Thoracic aorta (tissue), 2 donors: Measurements from ENCODE around the gene MBD3L4. TPM values are rescaled to one million over a fixed set of nuclear protein-coding genes. Genes with fewer than 3 reads are reported as not detected.
"Not testable (repeated sequence)": the region's sequence is repeated elsewhere in the genome, so short reads cannot be mapped to it uniquely, and the experiment has no call there.

Experiments
- ATAC-seq: fragments of 150-250 bp; one replicate; pipeline ENCODE4 v1.8.0; 2017; ENCODE audit warnings: low read depth; ENCODE audit not compliant: insufficient number of reproducible peaks, low FRiP score
- DNase-seq: peaks from one replicate; pipeline ENCODE4 v3.0.0-alpha.2; 2020; ENCODE audit warnings: low spot score
- H3K27ac ChIP-seq, 2 donors: fragments of 200-600 bp; sonication (generic); 1 replicate in 1 of 2; 2 replicates in 1 of 2; pipeline ENCODE4 v1.5.1; 2016; ENCODE audit warnings: mild to moderate bottlenecking in 2 of 2, moderate library complexity in 2 of 2
- H3K27me3 ChIP-seq: fragments of 200-600 bp; sonication (generic); replicated peaks from 2 replicates; pipeline ENCODE4 v1.6.0; 2016; ENCODE audit warnings: mild to moderate bottlenecking; ENCODE audit not compliant: insufficient read depth
- H3K36me3 ChIP-seq: fragments of 200-600 bp; sonication (generic); one replicate; pipeline ENCODE4 v1.5.1; 2016
- H3K4me1 ChIP-seq, 2 donors: fragments of 200-600 bp; sonication (generic); 1 replicate in 1 of 2; 2 replicates in 1 of 2; pipeline versions ENCODE4 v1.5.1 to v1.6.0; 2016; ENCODE audit warnings: low read depth in 2 of 2, mild to moderate bottlenecking in 1 of 2; ENCODE audit not compliant: control insufficient read depth in 1 of 2
- H3K4me3 ChIP-seq: fragments of 200-600 bp; sonication (generic); 2 replicates; pipeline ENCODE4 v1.5.1; 2016; ENCODE audit warnings: mild to moderate bottlenecking
- H3K9me3 ChIP-seq: fragments of 200-600 bp; sonication (generic); 2 replicates; pipeline ENCODE4 v1.5.1; 2016
- CTCF ChIP-seq: fragments of 200-600 bp; sonication (generic); IDR thresholded peaks from one replicate; pipeline ENCODE4 v1.5.1; 2019; ENCODE audit warnings: antibody characterized with exemption
- total RNA-seq, 2 donors: library from RNA; depleted of rRNA; stranded (reverse); fragments of >200 nt; gene quantifications; one replicate each; pipeline versions ENCODE4 v1.1.0 to v1.2.3, GENCODE V29; 2016

Gene MBD3L4
- not detected for total RNA-seq

DNA sequence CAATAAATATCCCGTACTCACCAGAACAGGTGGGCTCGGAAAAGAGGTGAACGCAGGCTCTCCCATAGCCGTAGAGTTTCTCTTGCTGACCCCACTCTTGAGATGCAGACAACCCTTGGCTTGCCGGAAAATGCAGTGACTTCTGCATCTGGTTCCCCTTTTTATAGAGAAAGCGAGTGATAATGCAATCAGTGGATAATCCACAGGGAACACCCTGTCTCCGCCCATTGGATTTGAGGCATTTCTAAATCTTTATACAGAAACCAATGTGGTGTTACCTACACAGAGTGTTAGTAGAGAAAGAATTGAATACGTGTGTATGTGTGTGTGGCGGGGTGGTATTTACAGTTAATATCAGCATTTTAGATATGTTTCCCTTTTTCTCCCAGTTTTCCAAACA lies at the start of gene MBD3L4:
Gene MBD3L4 (minus strand): TSS at position 101 of the 400 bp plus-strand sequence. CDS start 35 bp downstream, at position 66.
- not testable (repeated sequence) for H3K9me3 ChIP-seq, H3K4me1 ChIP-seq, ATAC-seq, H3K36me3 ChIP-seq, H3K4me3 ChIP-seq, H3K27me3 ChIP-seq, H3K27ac ChIP-seq, DNase-seq

GRCh38 chr19:7088999-7089398 lies 49.0 kb upstream of the MBD3L4 start:
- DNase-seq (no peak), ATAC-seq (no peak)
- no peak overlapping the region for H3K27ac ChIP-seq
- H3K9me3 ChIP-seq = peaks cover 78% of the 10 kb centered on the region
- peaks cover 10% of the 10 kb centered on the region for H3K36me3 ChIP-seq
- H3K4me1 ChIP-seq = no peaks in the 10 kb centered on the region
- no peak for TF ChIP-seq CTCF
- no peaks in the 10 kb centered on the region for H3K27me3 ChIP-seq
- H3K4me3 ChIP-seq = no peak overlapping the region

GRCh38 chr19:7083076-7083956 lies 43.3 kb upstream of the MBD3L4 start:
- peaks cover 67% of the 10 kb centered on the region for H3K36me3 ChIP-seq
- H3K4me3 ChIP-seq = peak overlapping the region; percentile 2
- ATAC-seq (no peak), DNase-seq (no peak)
- H3K9me3 ChIP-seq = peaks cover 98% of the 10 kb centered on the region
- no peak for TF ChIP-seq CTCF
- no peaks in the 10 kb centered on the region for H3K27me3 ChIP-seq
- H3K27ac ChIP-seq = no peak overlapping the region
- no peaks in the 10 kb centered on the region for H3K4me1 ChIP-seq

DNA sequence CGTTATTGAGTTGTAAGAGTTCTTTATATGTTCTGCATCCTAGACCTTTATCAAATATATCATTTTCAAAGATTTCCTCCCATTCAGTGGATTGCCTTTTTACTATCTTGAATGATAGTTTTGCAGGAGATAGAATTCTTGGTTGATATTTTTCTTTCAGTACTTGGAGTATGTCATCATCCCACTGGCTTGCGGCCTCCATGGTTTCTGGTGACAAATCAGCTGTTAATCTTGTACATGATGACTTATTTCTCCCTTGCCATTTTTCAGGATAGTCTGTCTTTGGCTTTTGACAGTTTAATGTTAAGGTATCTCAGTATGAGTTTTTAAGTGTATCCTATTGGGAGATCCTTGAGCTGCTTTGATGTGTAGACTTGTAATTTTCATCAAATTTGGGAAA lies 38.0 kb upstream of the MBD3L4 start:
- Histone ChIP-seq H3K9me3 (peaks cover 77% of the 10 kb centered on the region), H3K36me3 (peaks cover 96% of the 10 kb centered on the region), H3K4me3 (no peak overlapping the region), H3K27me3 (no peaks in the 10 kb centered on the region), H3K27ac (no peak overlapping the region), H3K4me1 (no peaks in the 10 kb centered on the region)
- ATAC-seq (no peak), DNase-seq (no peak)
- TF ChIP-seq CTCF = no peak

DNA sequence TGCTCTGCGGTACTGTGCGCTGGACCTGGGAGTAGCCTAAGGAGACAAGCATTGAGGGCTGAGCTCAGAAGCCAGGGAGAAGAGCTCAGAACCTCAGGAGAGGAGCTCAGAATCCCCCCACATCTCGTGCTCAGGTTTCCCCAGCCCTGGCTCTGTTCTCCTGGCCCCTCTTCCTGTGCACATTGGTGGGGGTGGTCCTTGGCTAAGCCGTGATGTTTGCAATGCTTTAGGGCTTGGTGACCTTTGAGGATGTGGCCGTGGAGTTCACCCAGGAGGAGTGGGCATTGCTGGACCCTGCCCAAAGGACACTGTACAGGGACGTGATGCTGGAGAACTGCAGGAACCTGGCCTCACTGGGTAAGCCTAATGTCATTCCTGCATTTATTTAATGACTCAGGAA lies 36.2 kb upstream of the MBD3L4 start:
- no peak for ATAC-seq
- Histone ChIP-seq H3K9me3 (peaks cover 58% of the 10 kb centered on the region), H3K27me3 (no peaks in the 10 kb centered on the region), H3K4me1 (no peaks in the 10 kb centered on the region), H3K27ac (no peak overlapping the region), H3K4me3 (no peak overlapping the region), H3K36me3 (peaks cover 90% of the 10 kb centered on the region)
- no peak for DNase-seq
- TF ChIP-seq CTCF = no peak
